Body of pancreas (tissue), 4 donors: ENCODE data around the gene DNALI1. TPM values are rescaled to one million over a fixed set of nuclear protein-coding genes. Genes with fewer than 3 reads are reported as not detected.
A peak's percentile ranks its signal among the peaks of the same experiment; 100 is the strongest.
"Not testable (repeated sequence)": the region's sequence is repeated elsewhere in the genome, so short reads cannot be mapped to it uniquely, and the experiment has no call there.

ENCODE experiments used
- ATAC-seq: fragments of 150-250 bp; one replicate; pipeline ENCODE4 v1.9.1; 2016
- DNase-seq, 4 donors: peaks; one replicate each; pipeline ENCODE4 v3.0.0-alpha.2; 2019
- H3K27ac ChIP-seq, 4 donors: fragments of 200-600 bp; sonication (generic); 1 replicate in 3 of 4; 2 replicates in 1 of 4; pipeline versions ENCODE4 v1.5.1 to v1.6.1; 2016 to 2019; ENCODE audit warnings: mild to moderate bottlenecking in 1 of 4, mixed read lengths in 1 of 4, moderate library complexity in 1 of 4
- H3K27me3 ChIP-seq, 2 donors: fragments of 200-600 bp; sonication (generic); one replicate each; pipeline ENCODE4 v1.6.0; 2016; ENCODE audit warnings: mild to moderate bottlenecking in 1 of 2
- H3K36me3 ChIP-seq, 2 donors: fragments of 200-600 bp; sonication (generic); replicated peaks in 1 of 2; 2 replicates each; pipeline ENCODE4 v1.5.1; 2016; ENCODE audit warnings: low read depth in 2 of 2; ENCODE audit not compliant: insufficient read depth in 1 of 2
- H3K4me1 ChIP-seq: fragments of 200-600 bp; sonication (generic); one replicate; pipeline ENCODE4 v1.6.0; 2016
- H3K4me3 ChIP-seq, 2 donors: fragments of 200-600 bp; sonication (generic); 1 replicate in 1 of 2; 2 replicates in 1 of 2; pipeline ENCODE4 v1.5.1; 2016 to 2019
- H3K9me3 ChIP-seq, 3 donors: fragments of 200-600 bp; sonication (generic); 1 replicate in 2 of 3; 2 replicates in 1 of 3; pipeline ENCODE4 v1.5.1; 2016
- CTCF ChIP-seq, 7 experiments: fragments of 450-650 bp in 4 of 7; fragments of 200-600 bp in 3 of 7; sonication (generic) in 3 of 7; IDR thresholded peaks; one replicate each; pipeline ENCODE4 v1.5.1; 2016 to 2019; ENCODE audit warnings: antibody characterized with exemption in 7 of 7
- POLR2A ChIP-seq, 3 donors: fragments of 450-650 bp; IDR thresholded peaks; one replicate each; pipeline ENCODE4 v1.6.1; 2016; ENCODE audit warnings: antibody characterized with exemption in 3 of 3, mild to moderate bottlenecking in 2 of 3
- WGBS, 2 donors: methylation state at CpG; one replicate each; pipeline ENCODE4 v1.1.5; 2017; 5-methylcytosine and 5-hydroxymethylcytosine counted together
- intact Hi-C: fragments of 100-400 bp; cut with DNase I; formaldehyde crosslinking; loops from one replicate; pipeline ENCODE4 v1.15.1; 2023
- total RNA-seq, 2 donors: library from RNA; depleted of rRNA; stranded (reverse); fragments of >200 nt; gene quantifications; one replicate each; pipeline ENCODE4 v1.1.0, GENCODE V29; 2016

Gene DNALI1
- total RNA-seq, 2 donors from 2014 or later, result 16.5 to 19.5 TPM

- Histone ChIP-seq H3K4me3 (peak overlapping the region; percentile 98 to 99), H3K27ac (peak overlapping the region; percentile 72 to 99 (median 95)), H3K27me3 (no peaks in the 10 kb centered on the region), H3K36me3 (peaks cover 0 to 1% of the 10 kb centered on the region in 2 donors), H3K9me3 (no peaks in the 10 kb centered on the region), H3K4me1 (peaks cover 21% of the 10 kb centered on the region)
- ATAC-seq, result no peak
- WGBS, 2 donors, result 64 to 74% methylated on average over 18 of the region's 18 CpGs
- DNase-seq, result no peak
- TF ChIP-seq CTCF (IDR thresholded peaks at IDR 0.05) (no peak), POLR2A (IDR thresholded peaks at IDR 0.05) (no peak)
- intact Hi-C loops, result no loop called here
Measured at GRCh38 chr1:37515185-37516034, 41.3 kb upstream of the DNALI1 start.

GRCh38 chr1:37517569-37517968 is 39.2 kb upstream of the DNALI1 start:
- ATAC-seq (no peak), DNase-seq (no peak)
- TF ChIP-seq CTCF (IDR thresholded peaks at IDR 0.05) (no peak), POLR2A (IDR thresholded peaks at IDR 0.05) (no peak)
- no peak overlapping the region for H3K4me3 ChIP-seq
- H3K27ac ChIP-seq, result no peak overlapping the region
- intact Hi-C loops, result no loop called here
- H3K4me1 ChIP-seq, result peaks cover 21% of the 10 kb centered on the region
- 86 to 100% methylated on average over 1 of the region's 1 CpG for WGBS, 2 donors
- no peaks in the 10 kb centered on the region for H3K36me3 ChIP-seq
- no peaks in the 10 kb centered on the region for H3K27me3 ChIP-seq
- no peaks in the 10 kb centered on the region for H3K9me3 ChIP-seq

- H3K4me3 ChIP-seq, H3K36me3 ChIP-seq, intact Hi-C loops, H3K9me3 ChIP-seq, DNase-seq, H3K27me3 ChIP-seq, H3K27ac ChIP-seq, ATAC-seq: not testable (repeated sequence)
- WGBS, 2 donors, result 98% methylated on average over 9 of the region's 31 CpGs; no CpG with 5 or more reads in 1 of the 2 donors
- peaks cover 16% of the 10 kb centered on the region for H3K4me1 ChIP-seq
Measured at GRCh38 chr1:37518241-37518640, 38.5 kb upstream of the DNALI1 start.

- ATAC-seq, H3K9me3 ChIP-seq, H3K27ac ChIP-seq, DNase-seq, H3K4me1 ChIP-seq, H3K4me3 ChIP-seq, intact Hi-C loops, H3K27me3 ChIP-seq, H3K36me3 ChIP-seq: not testable (repeated sequence)
- WGBS, 2 donors, result 81 to 87% methylated on average over 14 to 15 of the region's 15 CpGs
Measured at GRCh38 chr1:37518929-37519328, 37.8 kb upstream of the DNALI1 start.

GRCh38 chr1:37519613-37520012 is 37.1 kb upstream of the DNALI1 start:
- H3K4me3 ChIP-seq, result no peak overlapping the region
- no peaks in the 10 kb centered on the region for H3K36me3 ChIP-seq
- peaks cover 9% of the 10 kb centered on the region for H3K4me1 ChIP-seq
- no peak for ATAC-seq
- TF ChIP-seq CTCF (IDR thresholded peaks at IDR 0.05) (no peak), POLR2A (IDR thresholded peaks at IDR 0.05) (no peak)
- no peaks in the 10 kb centered on the region for H3K27me3 ChIP-seq
- no peaks in the 10 kb centered on the region for H3K9me3 ChIP-seq
- no peak for DNase-seq
- H3K27ac ChIP-seq, result no peak overlapping the region
- intact Hi-C loops, result no loop called here

- H3K27me3 ChIP-seq, H3K9me3 ChIP-seq, H3K27ac ChIP-seq, H3K4me3 ChIP-seq, intact Hi-C loops, H3K36me3 ChIP-seq, ATAC-seq: not testable (repeated sequence)
- WGBS, 2 donors, result 50 to 59% methylated on average over 1 of the region's 1 CpG
- peak in 1 of 4 donors; percentile 1 for DNase-seq
- peaks cover 23% of the 10 kb centered on the region for H3K4me1 ChIP-seq
Measured at GRCh38 chr1:37529888-37530287, 26.9 kb upstream of the DNALI1 start.

- H3K4me3 ChIP-seq, H3K36me3 ChIP-seq, H3K27me3 ChIP-seq, ATAC-seq, H3K9me3 ChIP-seq, intact Hi-C loops: not testable (repeated sequence)
- DNase-seq, result peak in 1 of 4 donors; percentile 8
- Histone ChIP-seq H3K27ac (peak overlapping the region in 2 of 4 donors; percentile 84 to 89), H3K4me1 (peaks cover 40% of the 10 kb centered on the region)
- WGBS, 2 donors, result 93 to 98% methylated on average over 4 of the region's 4 CpGs
Measured at GRCh38 chr1:37532418-37533156, 24.2 kb upstream of the DNALI1 start.
